NCI-H748 treated with DMSO at 0.1 percent for 48 hours (cell line): ENCODE measurements around the gene TTC22.

ENCODE experiments used
- DNase-seq: peaks from one replicate; lab custom pipeline; 2025; lab: John Stamatoyannopoulos, UW

The TTC22 gene

DNA sequence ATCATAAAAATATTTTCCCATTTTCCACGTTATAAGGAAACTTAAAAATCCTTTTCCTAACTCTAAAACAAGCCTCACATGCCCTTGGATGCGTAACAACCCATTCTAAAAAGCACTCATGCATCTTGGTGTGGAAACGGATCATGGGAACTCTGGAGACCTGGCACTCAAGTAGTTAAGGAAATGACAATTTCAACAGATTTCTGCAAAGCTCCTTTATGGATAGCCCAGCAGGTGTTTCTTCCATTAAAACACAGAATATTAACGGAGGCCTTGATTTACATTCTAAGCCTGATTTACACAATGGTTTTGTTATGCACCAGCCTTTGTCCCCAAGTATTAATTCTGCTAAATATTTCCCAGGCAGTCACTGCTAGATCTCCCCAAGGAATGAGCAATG lies 49.7 kb downstream of the TTC22 start:
- no peak for DNase-seq

DNA sequence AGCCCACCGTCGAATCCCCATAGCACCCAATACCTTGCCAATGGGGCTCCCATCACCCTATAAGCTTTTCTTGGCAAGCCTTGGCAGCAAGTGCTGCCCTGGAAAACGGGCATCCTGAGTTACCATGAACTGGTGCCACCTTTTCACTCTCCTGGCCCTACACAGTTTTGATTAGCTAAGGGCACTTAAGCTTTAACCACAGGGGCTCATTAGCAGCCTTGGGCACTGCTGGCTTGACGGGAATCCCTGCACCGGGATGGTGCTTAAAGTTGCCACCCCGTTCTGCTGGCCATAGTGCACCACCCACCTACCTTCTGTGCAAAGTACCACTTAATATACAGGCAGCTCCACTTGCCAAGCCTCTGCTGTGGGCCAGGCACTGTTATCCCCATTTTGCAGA lies 50.5 kb downstream of the TTC22 start:
- no peak for DNase-seq

DNA sequence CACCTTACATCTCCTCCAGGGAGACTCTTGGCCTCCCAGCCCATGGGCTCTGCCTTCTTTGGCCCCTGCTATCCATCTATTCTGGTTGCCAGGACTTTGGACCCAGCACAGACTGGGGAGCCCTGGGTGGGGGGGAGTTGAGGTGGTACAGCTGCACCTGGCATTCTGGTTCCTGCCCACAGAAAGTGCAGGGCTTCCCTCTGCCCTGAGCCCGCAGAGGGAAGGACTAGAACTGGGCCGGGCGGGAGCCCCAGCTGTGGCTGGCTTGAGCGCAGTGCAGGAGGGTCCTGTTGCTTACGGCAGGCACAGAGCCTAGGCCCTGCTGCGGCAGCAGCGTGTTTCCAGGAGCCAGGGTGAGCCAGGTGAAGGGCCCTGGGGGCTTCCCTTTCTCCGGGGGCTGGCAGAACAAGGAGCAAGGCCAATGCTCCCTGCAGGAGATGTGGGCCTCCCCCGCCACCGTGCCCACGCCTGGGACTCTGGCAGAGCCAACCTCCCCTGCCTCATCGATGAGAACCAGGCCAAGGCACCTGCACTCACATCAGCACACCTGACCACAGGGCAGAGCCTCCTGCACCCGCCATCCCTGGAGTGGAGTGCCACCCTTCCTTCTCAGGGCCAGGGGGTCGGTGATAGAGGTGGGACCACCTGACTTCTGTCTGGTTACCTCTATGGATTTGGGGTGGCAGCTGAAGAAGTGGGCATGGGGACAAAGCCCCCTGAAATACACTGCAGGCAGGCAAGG lies 52.9 kb downstream of the TTC22 start:
- DNase-seq = no peak

DNA sequence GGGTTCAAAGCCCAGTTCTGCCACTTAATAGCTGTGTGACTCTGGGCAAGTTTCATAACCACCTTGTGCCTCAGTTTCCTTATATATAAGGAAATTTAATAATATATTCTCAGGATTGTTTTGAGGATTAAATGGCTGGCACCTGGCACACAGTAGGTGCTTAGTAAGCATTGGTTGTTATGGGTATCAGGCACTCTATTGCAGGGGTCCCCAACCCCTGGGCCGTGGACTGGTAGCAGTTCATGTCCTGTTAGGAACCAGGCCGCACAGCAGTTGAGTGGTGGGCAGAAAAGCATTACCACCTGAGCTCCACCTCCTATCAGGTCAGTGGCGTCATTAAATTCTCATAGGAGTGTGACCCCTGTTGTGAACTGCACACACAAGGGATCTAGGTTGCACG lies 55.3 kb downstream of the TTC22 start:
- no peak for DNase-seq

DNA sequence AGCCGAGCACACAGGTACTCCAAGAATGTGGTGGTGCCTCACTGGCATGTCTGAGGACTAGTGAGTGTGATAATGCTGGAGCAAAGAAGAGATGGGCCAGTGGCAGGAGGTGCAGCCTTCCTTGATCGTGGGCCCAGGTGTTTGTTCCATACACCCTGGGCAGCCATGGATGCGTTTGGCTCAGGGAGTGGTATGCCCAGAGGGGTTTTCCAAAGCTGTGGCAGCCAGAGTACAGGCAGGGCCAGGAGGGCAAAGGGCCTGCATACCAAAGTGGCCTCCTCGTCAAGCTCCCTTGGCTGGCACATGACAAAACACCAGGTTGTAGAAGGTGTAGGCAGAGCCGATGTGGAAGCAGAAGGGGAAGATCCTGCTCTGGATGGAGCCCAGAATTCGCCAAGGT lies 55.8 kb downstream of the TTC22 start:
- no peak for DNase-seq

DNA sequence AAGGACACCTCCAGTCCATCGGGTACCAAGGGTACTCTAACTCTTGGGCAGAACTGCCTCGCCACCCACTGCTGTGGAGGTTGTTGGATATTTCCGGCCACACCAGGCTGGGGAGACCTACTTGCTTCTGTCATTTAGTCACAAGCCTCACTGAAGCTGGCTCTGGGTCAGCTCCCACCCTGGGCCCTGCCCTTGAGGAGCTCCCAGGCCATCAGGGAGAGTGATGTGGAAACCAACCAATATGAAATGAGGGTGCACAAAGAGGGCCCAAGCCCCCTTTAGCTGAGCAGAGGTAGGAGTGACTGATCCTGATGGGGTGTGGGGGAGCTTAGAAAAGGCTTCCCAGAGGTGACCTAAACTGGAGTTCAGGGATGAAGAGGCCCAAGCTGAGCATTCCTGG lies 56.4 kb downstream of the TTC22 start:
- DNase-seq = no peak

DNA sequence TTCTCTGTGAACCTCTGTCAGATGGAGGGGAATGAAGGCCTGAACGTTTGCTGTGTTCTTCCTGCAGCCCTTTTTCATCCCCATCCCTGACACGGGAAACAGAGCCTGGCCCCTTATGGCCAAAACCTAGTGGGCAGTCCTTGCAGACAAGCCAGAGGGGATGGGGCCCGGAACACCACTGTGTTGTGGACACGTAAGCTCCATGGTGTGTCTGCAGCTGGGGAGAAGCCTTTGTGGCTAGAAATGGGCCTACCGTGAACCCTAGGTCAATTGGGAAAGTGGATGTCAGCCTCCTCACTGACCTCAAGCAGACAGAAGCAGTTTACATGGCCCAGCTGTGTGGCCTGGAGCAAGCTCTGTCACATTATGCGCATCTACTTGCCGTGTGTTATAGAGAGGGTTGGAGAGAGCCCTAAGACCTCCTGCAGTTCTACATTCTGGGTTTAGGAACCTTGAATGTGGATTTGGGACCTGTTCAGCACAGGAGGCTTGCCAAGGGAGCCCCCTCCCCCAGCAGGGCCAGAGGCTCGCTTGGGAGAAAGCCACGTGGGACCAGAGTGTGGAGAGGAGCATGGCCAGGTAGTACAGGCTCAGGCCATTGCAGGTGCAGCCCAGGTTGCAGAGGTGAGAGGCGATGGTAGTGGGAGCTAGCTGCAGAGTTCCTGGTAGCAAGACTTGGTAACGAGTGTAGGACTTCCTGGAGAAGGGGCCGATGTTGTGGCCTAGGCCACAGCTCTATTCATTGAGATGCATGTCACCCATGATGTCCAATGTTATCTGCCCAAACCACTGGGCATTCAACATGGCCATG lies 57.5 kb downstream of the TTC22 start:
- no peak for DNase-seq

DNA sequence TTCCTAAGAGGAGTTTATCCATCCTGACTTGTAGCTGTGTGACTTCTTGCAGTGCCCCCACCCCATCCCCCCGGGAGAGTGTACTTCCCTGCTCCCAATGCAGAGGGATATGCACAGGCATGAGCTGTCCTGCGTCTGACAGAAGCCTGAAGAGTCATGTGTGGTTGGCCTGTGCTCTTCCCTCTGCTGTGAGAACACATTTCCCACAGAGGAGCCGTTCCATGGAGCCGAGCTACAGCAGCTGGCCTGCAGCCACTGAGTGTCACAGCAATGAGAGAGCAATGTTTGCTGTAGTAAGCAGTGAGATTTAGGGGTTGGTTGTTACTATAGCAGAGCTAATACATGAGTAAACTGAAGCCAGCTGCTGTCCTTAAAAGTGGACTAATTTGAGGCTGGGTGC lies 58.8 kb downstream of the TTC22 start:
- DNase-seq = no peak

DNA sequence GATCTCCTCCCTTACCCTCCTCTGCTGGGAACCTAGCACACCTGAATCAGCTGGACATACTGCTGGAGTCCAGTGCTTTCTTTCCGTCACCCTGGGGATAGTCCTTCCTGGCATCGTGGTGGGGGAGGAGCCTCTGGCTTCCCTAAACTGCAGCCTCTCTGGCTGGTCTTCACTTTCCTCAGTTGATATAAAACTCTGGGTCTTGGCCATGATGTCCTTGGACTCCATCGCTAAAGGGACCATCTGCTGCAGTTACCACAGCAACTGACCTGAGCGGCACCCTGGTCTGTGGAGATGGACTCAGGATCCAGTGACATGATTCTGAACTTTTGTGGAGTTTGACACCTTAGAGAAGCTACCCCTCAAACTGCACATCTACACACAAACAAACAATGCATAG lies 59.6 kb downstream of the TTC22 start:
- no peak for DNase-seq

DNA sequence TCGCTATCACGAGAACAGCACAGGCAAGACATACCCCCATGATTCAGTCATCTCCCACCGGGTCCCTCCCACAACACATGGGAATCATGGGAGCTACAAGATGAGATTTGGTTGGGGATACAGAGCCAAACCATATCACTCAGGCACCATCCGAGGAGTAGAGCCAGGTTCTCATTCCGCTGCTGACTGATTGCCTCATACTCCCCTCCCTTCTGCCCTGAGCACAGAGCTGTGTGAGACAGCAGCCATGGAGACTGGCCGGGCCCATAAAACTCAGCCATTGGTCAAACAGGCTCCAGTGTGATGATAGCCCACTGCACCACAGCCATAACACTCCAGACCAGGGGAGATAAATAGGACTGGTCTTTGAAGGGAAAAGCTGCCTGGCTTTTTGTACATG lies 62.9 kb downstream of the TTC22 start:
- DNase-seq = no peak

DNA sequence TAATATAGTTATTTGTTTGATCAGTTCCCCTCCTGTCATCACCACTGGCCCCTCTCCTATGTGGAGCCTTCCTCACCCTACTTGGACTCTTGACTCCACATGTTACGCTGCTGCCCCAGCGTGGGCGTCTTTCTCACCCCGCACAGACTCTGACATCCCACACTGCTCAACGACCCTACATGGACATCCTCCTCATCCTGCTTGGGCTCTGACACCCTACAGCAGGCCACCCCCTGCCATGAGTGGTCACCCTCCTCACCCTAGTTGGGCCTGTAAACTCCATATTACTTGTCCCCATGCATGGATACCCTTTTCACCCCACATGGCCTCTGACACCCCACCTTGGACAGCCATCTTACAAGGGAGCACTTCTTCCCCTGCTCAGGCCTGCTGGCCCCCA lies 64.4 kb downstream of the TTC22 start:
- DNase-seq = no peak
